Germinal center (tissue), 1 donor: Measurements from ENCODE around the gene AK8.

Experiments used
- DNase-seq: peaks from one replicate; pipeline ENCODE4 v3.0.0; 2012; ENCODE audit warnings: mixed read lengths, low spot score

Gene AK8

DNA sequence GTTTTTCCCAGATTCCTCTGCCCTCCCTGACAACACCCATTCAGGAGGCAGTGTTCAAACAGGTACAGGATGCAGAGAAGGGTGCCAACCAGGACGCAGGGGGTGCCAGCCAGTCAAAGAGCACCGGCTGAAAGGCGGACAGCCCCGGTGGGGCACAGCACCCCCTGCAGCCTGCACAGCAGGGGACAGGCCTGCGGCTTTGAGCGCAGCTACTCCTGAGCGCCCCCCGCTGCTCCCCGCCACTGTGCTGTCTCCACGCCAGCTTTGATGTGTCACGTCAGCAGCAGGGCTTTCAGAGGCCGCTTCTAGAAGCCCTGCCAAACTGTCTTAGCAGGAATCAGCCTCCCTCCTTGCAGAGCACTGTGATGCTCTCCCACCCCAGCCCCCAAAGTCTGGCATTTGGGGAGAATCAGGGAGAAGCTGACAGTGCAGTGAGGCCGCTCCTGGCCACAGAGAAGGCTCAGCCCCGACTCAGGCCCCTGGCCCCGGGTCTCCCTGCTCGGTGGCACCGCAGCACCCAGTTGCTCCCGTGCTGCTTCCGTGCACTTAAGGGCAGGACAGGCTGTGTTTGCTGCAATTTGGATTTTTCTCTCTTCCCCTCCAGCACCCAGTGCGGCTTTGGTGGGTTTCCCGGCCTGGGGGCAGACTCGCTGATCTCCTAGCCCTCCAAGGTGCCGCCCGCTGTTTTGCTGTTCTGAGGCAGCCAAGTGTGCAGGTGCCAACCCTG, 20.3 kb downstream of the AK8 start:
- no peak for DNase-seq

- no peak for DNase-seq
Measured at GRCh38 chr9:132857031-132857430, 21.1 kb downstream of the AK8 start.

GRCh38 chr9:132855904-132856303, 22.2 kb downstream of the AK8 start:
- DNase-seq: no peak

DNA sequence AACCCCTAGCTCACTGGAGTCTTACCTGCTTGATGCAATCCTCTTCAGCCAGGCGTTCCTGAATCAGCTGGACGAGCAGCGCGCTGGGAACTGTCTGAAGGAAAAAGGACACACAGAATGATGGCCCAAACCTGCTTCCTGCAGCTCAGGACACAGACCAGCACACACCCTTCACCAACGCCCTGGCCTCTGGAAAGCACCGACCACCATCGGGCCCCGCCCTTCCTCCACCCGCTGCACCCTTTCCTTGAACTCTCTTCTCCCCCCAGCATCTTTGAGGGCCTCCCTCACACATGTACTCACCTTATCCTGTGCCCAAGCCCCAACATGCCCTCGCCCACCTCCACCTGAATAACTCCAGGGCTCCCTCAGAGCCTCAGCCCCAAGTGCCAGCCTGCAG, 23.3 kb downstream of the AK8 start:
- no peak for DNase-seq

DNA sequence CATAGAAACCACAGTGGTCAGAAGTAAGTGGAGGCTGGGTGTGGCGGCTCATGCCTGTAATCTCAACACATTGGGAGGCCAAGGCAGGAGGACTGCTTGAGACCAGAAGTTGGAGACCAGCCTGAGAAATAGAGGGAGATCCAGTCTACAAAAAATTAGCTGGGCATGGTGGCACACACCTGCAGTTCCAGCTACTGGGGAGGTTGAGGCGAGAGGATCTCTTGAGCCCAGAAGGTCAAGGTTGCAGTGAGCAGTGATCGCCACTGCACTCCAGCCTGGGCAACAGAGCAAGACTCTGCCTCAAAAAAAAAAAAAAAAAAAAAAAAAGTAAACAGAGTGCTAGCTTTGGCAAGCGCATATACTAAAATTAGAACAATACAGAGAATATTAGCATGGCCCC, 24.6 kb downstream of the AK8 start:
- no peak for DNase-seq

GRCh38 chr9:132849185-132849706, 28.8 kb downstream of the AK8 start:
- DNase-seq: no peak

- no peak for DNase-seq
Measured at GRCh38 chr9:132846918-132847515, 31.1 kb downstream of the AK8 start.

DNA sequence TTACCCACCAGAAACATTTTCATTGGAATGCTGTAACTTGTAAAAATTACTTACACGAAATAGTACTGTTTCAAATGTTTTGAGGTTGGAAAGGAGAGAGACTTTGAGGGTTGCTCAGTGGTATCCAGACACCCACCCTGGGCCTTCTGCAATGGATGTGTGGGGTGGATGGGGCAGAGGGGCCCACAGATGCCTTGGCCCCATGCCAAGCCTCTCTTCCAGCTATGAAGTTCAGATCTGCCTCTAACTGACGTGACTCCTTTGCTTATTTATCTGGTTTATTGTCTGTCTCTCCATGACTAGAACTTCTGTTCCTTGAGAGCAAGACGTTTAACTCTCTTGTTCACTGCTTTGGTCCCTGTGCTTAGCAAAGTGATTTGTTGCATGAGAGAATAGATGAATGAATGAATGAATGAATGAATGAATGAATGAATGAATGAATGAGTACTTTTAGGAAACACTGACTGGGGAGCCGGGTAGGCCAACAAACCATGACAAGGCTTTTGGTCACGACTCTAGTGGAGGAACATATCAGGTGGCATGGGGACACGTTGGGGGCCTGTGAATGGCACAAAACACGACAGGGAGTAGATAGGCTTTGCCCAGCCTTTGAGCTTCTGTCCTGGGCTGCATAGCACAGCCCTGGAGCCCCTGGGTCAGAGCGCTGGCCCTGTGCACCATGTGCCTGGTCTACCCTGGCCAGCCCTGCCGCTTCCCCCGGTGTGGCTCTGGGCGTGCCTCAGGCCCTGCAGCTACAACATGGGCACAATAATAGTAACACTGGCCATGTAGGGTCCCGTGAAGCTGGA, 31.8 kb downstream of the AK8 start:
- no peak for DNase-seq

- no peak for DNase-seq
Measured at GRCh38 chr9:132842124-132843044, 35.7 kb downstream of the AK8 start.

- DNase-seq: no peak
Measured at GRCh38 chr9:132840980-132841379, 37.1 kb downstream of the AK8 start.

DNA sequence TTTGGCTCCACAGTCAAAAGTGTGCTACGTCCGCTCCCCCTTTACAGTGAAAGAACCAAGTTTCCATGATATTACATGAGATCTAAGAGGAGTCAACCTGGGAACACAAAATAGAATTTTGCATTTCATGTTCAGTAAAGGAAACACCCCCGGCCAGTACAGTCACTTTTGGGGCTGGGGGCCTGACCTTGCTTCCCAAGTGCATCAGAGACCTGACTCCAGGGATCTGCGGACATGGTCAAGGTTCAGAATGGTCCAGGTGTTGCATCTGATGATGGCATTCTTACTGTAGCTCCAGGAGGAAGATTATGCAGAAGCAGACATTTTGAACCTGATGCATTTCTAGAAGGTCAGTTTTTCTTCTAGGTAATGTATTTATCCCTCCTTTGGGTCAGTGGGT, 39.8 kb downstream of the AK8 start:
- DNase-seq: no peak

GRCh38 chr9:132837501-132838286, 40.4 kb downstream of the AK8 start:
- DNase-seq: no peak

DNA sequence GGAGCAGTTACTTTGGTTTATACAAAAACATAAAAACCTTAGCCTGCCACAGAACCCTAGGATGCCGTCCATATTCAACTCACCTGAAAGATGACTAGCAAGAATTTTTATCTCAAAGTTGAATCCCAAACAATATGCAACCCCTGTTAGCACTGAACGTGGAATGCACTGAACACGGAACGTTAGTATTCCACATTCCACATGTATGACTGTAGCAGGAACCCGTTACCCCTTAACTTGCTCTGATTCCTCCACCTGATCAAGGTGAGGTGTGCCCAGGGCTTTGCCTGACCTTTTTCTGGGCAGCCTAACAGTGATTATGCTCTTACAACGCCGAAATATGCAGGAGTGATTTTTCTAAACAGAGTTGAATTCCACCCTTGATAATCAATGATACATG, 43.7 kb downstream of the AK8 start:
- no peak for DNase-seq

DNA sequence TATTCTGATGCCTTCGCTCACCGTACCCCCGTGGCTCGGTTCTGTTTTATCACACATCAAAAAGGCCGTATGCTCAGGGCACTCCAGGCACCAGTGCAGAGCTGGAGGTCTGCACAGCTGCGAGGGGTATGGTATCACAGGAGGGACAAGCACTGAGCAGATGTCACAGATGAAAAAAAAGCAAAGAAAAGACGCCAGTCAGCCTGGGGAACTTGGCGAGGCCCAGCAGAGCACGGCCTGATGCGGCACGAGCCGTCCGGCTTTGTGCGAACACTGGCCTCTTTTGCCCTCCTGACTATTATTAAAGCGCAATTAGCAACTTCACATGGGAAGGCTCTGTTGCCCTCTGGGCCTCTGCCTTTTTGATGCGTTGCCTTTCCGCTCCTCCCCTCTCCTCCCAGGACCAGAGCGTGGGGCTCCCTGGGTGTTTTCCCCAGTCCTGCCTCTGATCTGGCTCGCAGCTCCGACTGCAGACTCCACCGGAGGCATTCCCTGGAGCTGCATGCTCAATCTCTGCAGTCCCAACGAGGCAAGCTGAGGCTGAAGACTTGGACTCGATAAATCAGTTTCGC, 44.4 kb downstream of the AK8 start:
- no peak for DNase-seq

GRCh38 chr9:132832171-132832881, 45.8 kb downstream of the AK8 start:
- DNase-seq: no peak

DNA sequence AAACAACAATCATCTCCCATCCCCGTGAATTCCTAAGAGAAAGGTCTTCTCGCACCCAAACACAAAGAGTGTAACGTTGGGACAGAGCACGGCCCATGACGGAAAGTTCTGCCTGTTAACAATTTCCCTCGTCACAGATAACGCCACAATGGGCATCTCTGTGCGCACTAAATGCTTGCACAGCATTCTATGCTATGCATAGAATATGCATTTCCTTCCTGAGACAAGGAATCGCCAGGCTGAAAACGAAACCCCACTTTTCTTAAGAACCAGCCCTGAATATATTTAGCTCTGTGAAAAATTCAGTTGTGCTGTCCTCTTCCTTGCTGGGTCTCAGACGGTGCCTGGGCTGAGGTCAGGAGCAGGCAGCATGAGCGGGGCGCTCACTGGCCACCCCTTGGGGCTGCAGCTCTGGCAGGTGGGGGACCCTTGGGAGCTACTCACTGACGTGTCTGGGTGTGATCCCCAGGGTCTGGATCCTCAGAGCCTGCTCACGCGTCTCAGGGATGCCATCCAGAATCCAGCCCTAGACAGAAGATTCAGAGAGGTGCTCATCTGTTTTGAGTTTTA, 49.8 kb downstream of the AK8 start:
- no peak for DNase-seq

DNA sequence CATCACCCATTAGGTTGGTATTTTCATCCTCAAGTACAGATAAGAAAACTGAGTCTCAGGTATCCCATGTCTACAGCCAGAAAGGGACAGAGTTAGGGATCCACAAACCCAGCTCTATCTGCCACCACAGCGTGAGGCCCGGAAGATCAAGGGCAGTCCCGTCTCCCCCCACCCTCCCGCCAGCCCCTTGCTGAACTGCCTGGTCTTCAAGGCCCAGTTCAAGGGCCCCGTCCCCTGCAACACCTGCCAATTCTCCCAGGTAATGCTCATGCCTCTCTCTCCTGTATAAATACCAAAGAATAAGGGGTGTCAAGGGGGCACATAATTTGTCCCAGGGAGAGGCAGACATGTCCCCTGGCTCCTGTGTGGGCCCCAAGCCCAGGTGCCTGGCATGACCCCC, 50.7 kb downstream of the AK8 start:
- DNase-seq: no peak

DNA sequence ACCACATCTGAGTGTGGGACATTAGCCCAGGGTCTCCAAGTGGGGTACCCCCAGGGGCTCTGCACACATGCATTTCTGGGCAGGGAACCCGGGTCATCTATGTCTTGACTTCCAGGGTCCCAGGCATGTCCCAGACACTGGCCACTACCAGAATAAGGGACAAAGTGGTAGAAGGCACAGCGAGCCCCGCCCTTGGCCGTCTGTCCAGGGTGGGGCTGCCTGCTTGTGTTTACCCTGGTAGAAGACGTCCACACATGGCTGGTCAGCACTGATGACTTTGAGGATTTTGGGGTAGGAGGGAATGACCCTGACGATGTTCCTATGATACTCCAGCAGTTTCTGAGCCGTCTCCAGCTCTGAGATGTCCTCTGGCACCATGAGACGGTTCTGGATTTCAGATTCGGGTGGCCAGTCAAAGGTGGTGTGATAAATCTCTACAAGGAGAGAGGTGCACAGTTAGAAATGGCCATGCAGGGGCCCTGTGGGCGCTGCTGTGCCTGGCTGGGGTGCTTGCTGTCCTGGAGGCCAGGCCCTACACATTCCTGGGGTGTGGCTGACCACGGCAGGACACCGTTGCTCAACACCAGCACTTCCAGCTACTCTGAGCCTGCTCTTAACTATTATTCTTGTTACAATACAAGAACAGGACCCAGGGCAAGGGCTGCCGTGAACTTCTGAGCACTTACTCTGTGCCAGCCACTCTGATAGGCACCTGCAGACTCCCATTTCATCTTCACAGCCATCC, 51.3 kb downstream of the AK8 start:
- DNase-seq: no peak

- no peak for DNase-seq
Measured at GRCh38 chr9:132826131-132826530, 52.0 kb downstream of the AK8 start.
